IPS-18c (cell line): ENCODE results near the gene NBEAL2.

Experiments used
- H3K4me3 ChIP-seq: 2 replicates; pipeline ENCODE4 v1.7.0; 2013; ENCODE audit warnings: low read depth, mild to moderate bottlenecking, low read length, moderate library complexity; ENCODE audit not compliant: insufficient read depth
- H3K9me3 ChIP-seq: one replicate; pipeline ENCODE4 v1.6.1; 2013; ENCODE audit warnings: mild to moderate bottlenecking, low read length, moderate library complexity; ENCODE audit not compliant: control insufficient read depth, insufficient read depth

NBEAL2 gene

GRCh38 chr3:46976326-46977190, 2.9 kb upstream of the NBEAL2 start, which contains the start of gene CCDC12:
Gene CCDC12, minus strand, starts transcription at chr3:46976745. Its CDS starts 13 bp downstream, at chr3:46976732.
- no peaks in the 10 kb centered on the region for H3K9me3 ChIP-seq
- H3K4me3 ChIP-seq = peak within 1 kb of the TSS; percentile 98

DNA sequence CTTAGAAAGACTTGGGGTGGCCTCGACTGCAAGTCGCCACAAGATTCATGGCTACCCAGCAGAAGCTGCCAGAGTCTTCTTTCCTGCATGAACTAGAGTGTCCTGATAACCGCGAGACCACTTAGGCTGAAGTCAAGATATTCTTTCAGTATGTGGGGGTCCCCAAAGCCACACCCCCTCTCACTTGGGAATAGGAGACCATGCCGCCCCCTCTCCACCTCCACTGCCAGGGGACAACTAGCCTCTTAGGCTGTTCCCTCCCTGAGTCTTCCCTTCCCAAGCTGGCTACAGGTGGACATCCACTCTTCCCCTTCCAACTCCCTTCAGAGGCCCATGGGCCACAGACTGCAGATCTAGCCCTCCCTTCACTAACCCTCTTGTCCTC, 1.7 kb upstream of the NBEAL2 start:
- Histone ChIP-seq H3K9me3 (no peaks in the 10 kb centered on the region), H3K4me3 (no peak overlapping the region)

DNA sequence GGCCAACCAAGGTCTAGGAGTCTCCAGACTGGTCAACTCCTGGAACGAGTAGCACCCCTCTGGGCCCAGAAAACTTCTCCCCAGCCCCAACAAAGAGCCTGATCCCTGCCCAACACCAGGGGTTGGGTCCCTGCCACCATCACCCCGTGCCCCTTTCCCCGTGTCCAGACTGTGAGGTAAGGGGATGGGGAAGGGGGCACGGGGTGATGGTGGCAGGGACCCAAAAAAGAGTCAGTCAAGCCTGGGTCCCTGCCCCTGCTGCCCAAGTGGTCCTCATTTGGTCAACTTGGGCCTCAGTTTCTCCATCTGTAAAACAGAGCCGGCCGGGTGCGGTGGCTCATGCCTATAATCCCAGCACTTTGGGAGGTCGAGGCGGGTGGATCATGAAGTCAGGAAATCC, 1.1 kb upstream of the NBEAL2 start:
- no peak overlapping the region; the same call in 1 of the 2 replicates for H3K4me3 ChIP-seq
- no peaks in the 10 kb centered on the region for H3K9me3 ChIP-seq

DNA sequence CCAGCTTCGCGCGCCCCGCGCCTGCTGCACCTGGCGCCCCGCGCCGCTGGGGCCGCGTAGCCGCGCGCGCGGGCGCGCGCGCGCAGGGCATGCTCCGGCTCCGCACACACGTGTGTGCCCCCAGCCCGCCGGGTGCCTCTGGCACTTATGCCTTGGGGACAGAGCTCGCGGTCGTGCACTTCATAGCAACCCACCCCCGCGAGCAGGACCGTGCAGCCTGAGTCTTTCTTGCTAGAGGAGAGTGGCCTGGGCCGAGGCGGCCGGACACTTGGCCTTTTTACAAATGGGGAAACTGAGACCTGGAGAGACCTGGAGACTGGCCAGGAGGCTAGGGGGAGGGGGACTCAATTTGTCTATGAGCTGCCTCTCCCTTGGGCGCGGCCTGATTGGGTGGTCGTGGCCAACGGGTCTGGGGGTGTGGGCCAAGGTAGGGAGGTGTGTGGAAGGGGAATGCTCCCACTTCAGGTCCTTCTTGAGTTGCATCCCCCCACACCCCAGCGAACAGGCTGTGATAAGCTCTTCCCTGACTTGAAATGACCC, 562 bp downstream of the NBEAL2 start:
- Histone ChIP-seq H3K9me3 (no peaks in the 10 kb centered on the region), H3K4me3 (peak overlapping the region; percentile 76)

DNA sequence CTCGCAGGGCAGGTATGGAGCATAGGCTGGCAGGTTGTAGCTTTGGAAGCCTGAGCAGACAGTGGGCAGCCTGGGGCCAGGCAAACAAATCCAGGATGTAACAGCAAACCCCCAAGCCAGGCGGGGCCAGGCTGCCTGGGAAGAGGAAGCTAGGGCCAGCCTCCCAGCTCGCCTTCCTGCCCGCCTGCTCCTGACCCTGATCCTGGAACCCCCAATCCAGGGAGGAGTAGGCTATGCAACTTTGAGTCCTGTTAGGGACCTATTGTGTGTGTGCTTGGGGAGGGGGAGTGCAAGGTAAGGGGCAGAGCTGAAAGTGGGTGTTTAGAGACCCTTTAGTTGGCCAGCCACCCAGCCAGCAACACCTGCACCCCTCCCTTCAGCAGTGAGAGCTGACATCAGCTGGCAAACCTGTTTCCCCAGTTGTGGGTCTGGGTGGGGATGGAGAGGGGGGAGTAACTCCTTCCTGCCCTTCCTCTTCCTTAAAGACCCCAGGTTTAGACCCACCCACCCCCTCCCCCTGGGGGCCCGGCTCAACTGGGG, 2.5 kb downstream of the NBEAL2 start:
- Histone ChIP-seq H3K9me3 (no peaks in the 10 kb centered on the region), H3K4me3 (peak overlapping the region; percentile 20)

- H3K4me3 ChIP-seq = no peak overlapping the region
Observed at GRCh38 chr3:46982546-46982945, 3.1 kb downstream of the NBEAL2 start.

DNA sequence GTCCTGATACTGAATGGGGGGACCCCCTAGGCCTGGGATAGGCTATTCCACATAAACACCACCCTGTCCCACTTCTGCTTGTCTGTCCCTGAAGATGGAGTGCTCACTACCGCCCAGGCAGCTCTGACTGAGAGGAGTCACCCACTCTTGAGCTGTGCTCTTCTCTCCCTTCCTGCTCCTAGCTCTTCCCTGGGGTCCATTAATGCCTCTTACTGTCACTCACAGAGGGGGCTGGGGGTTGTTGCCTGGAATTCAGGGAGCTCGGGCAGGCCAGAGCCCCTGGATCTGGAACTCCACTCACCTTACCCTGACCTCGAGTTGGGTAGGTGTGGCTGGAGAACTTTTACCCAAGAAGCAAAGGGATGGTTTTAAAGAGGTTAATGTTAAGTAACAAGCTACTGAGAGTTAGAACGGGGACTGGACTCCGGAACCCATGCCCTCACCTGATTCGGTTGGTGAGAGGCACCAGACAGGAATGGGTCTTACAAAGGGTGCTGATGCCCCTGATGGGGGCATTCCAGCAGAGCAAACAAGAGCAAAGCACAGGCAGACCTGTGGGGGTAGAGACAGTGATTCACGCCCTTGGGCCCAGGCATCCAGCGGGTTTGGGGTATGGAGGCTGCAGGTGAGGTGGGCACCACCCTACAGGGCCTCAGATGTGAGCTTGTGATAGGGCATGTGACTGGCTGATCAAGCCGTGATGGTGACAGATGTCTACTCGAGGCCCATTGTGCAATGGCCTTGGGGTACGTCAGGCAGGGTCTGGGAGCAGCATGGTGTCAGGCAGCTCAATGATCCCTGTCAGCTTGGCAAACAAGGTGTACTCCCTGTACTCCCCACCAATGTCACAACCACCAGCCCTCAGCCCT, 5.4 kb downstream of the NBEAL2 start:
- no peak overlapping the region for H3K4me3 ChIP-seq
- no peaks in the 10 kb centered on the region for H3K9me3 ChIP-seq

More at GRCh38 chr3:46982546-46982945, 3.1 kb downstream of the NBEAL2 start:
- H3K9me3 ChIP-seq = no peaks in the 10 kb centered on the region

DNA sequence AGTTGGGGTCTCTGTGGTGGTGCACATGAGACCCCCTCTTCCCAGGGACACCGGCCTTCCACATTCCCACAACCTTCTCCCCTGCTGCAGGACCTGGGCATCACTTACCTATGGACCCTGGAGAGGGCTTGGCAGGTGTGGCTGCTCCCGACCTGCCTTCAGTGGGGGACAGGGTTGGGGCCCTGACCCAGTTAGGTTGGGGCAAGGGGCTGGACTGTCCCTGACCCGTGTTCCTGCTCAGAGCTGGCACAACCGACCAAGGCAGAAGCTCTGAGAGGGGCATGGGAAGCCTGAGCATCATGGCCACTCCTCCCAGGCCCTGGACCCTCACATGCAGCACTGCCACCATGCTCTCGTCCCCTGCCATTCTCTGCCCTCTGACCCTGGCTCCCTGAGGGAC, 6.1 kb downstream of the NBEAL2 start:
- H3K4me3 ChIP-seq = no peak overlapping the region
- H3K9me3 ChIP-seq = no peaks in the 10 kb centered on the region

DNA sequence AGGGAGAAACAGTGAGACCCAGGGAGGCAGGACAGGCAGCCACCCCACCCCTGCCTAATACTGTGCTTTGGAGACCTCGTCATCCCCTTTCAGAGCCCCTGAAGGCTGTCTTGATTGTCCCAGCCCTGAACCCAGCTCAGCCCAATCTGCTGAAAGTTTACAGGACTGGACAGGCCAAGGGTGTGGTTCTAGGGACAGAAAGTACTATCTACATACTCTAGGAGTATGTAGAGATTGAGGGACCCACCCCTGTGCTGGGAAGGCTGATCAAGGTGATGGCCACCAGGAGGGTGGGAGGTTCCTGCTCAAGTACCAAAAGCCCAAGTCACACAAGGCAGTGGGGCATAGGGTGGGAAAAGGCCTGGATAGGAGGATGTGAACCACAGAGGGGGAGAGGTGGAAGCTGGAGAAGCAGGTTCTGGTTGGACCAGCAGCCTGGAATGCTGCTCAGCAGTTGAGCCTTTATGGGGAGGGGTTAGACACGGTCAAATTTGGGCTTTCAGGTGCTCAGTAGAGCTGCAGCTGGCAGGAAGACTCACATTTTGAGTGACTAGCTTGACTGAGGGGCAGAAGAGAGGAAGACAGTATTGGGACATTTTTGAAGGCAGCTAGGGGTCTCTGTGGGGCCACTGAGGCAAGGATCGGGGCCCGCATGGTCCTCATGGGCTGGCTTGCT, 6.7 kb downstream of the NBEAL2 start:
- Histone ChIP-seq H3K4me3 (no peak overlapping the region), H3K9me3 (no peaks in the 10 kb centered on the region)

DNA sequence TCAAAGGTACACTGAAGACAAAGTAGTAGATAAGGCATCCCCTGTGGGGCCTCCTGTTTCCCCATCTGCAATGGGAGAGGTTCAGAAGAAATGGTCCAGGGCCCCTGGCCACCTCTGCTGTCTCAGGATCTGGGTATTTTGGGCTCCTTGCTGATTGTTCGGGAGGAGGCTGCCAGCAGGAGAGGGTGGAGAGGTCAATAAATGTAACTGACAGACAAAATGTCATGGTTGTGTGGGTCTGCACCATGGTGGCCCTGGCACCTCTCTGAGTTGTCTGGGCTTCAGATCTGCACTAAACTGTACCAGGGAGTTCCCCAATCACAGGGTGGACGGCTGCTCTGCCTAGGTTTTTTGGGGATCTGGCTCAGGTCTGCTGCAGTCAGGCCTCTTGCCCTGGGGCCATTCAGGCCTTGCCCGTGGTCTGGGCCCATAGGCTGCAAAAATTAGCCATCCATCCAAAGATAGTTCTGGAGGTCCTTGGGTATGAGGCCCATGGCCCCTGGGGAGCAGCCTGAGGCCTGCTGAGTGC, 7.4 kb downstream of the NBEAL2 start:
- Histone ChIP-seq H3K9me3 (no peaks in the 10 kb centered on the region), H3K4me3 (no peak overlapping the region)

DNA sequence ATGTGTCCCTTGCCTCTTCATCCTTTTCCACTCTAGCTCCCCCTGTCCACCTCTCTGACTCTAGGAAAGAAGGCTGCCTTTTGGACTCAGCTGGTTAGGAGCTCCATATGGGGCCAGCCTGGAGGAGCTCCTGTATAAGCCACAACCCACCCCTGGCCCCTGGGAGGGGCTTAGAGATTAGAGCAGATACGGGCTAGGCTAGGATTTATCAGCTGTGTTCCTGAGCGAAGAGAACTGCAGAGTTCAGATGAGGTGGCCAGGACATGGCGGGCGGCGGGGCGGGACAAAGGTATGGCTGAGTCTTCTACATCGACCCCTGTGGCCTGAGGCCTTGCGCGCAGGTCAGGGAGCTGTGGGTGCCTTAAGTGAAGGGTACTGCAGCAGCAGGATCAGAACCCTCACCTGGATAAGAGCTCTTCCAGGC, 7.9 kb downstream of the NBEAL2 start:
- no peaks in the 10 kb centered on the region for H3K9me3 ChIP-seq
- no peak overlapping the region for H3K4me3 ChIP-seq

- Histone ChIP-seq H3K4me3 (peak overlapping the region; percentile 20; the same call in 1 of the 2 replicates), H3K9me3 (no peaks in the 10 kb centered on the region)
Observed at GRCh38 chr3:46987743-46988401, 8.4 kb downstream of the NBEAL2 start.

- Histone ChIP-seq H3K4me3 (no peak overlapping the region; the same call in 1 of the 2 replicates), H3K9me3 (no peaks in the 10 kb centered on the region)
Observed at GRCh38 chr3:46988616-46989015, 9.2 kb downstream of the NBEAL2 start.

DNA sequence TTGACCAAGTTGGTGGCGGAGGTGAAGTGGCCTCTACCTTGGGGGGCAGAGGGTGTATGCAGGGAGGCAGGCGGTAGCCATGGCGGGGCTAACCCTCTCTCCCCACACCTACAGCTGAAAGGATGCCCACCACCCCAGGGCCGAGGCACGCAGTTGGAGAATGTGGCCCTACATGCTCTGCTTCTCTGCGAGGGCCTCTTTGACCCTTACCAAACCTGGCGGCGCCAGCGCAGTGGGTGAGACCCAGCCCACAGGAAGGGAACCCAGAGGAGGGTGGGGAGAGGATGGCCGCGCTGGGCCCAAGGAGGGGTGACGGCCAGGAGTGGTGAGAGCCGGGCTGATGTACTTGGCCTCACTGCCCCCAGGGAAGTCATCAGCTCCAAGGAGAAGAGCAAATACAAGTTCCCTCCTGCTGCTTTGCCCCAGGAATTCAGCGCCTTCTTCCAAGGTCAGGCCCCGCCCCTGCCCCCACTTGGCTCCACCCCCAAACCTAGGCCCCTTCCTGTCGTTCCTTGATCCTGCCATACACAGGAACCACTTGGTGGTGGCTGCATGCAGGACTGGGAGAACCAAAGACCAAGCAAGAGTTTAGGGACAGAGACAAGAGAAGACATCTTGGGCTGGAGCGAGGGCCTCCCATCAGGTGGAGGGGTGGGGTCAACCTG, 9.8 kb downstream of the NBEAL2 start:
- Histone ChIP-seq H3K9me3 (no peaks in the 10 kb centered on the region), H3K4me3 (no peak overlapping the region)

DNA sequence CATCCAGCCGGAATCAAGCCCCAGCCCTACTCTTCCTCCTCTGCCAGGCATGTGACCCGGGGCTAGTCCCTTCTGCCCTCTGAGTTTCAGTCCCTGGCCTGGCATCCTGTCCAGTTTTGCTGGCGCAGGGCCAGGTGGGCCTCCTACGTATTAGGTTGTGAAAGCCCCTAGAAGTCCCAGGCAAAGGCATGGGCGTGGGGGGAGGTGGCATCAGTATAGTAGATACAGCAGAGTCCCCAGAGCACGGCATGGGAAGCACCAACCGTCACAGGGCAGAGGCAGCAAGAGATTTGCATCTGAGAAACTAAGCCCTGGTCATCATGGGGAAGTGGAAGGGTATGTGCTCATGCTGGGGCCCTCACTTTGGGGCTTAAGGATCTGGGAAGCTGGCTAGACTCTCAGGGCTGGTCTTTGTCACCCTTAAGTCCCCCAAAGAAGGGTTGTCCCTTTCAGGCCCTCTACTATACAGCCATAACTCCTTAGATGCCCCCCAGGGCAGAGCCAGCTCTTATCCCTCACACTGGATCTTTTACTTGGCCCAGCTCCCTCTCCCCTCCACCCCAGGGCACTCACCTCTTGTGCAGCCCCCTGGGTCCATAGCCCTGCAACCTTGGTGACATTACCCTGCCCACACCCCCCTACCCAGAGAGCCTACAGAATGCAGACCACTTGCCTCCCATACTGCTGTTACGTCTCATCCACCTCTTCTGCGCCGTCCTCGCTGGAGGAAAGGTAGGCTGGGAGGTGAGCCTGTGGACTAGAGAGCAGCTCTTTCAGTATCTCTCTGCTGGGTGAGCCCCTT, 11.3 kb downstream of the NBEAL2 start:
- Histone ChIP-seq H3K9me3 (no peaks in the 10 kb centered on the region), H3K4me3 (no peak overlapping the region)
